A549 treated with AZD9567 at 1 μM for 4 hours (cell line): ENCODE measurements around the gene ARID4B. TPM values are rescaled to one million over a fixed set of nuclear protein-coding genes. Genes with fewer than 3 reads are reported as not detected.

ENCODE experiments used
- total RNA-seq: library from RNA; stranded (reverse); fragments of 200-300 nt; extraction: Qiagen RNA extraction; gene quantifications from 5 replicates; pipeline ENCODE4 v1.2.3, GENCODE V29; 2022; ENCODE audit not compliant: insufficient read depth

The ARID4B gene, protein sequence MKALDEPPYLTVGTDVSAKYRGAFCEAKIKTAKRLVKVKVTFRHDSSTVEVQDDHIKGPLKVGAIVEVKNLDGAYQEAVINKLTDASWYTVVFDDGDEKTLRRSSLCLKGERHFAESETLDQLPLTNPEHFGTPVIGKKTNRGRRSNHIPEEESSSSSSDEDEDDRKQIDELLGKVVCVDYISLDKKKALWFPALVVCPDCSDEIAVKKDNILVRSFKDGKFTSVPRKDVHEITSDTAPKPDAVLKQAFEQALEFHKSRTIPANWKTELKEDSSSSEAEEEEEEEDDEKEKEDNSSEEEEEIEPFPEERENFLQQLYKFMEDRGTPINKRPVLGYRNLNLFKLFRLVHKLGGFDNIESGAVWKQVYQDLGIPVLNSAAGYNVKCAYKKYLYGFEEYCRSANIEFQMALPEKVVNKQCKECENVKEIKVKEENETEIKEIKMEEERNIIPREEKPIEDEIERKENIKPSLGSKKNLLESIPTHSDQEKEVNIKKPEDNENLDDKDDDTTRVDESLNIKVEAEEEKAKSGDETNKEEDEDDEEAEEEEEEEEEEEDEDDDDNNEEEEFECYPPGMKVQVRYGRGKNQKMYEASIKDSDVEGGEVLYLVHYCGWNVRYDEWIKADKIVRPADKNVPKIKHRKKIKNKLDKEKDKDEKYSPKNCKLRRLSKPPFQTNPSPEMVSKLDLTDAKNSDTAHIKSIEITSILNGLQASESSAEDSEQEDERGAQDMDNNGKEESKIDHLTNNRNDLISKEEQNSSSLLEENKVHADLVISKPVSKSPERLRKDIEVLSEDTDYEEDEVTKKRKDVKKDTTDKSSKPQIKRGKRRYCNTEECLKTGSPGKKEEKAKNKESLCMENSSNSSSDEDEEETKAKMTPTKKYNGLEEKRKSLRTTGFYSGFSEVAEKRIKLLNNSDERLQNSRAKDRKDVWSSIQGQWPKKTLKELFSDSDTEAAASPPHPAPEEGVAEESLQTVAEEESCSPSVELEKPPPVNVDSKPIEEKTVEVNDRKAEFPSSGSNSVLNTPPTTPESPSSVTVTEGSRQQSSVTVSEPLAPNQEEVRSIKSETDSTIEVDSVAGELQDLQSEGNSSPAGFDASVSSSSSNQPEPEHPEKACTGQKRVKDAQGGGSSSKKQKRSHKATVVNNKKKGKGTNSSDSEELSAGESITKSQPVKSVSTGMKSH (N-terminal part only)
- 11.9 to 21.7 TPM (median 14.7 TPM) in 5 replicates for total RNA-seq

DNA sequence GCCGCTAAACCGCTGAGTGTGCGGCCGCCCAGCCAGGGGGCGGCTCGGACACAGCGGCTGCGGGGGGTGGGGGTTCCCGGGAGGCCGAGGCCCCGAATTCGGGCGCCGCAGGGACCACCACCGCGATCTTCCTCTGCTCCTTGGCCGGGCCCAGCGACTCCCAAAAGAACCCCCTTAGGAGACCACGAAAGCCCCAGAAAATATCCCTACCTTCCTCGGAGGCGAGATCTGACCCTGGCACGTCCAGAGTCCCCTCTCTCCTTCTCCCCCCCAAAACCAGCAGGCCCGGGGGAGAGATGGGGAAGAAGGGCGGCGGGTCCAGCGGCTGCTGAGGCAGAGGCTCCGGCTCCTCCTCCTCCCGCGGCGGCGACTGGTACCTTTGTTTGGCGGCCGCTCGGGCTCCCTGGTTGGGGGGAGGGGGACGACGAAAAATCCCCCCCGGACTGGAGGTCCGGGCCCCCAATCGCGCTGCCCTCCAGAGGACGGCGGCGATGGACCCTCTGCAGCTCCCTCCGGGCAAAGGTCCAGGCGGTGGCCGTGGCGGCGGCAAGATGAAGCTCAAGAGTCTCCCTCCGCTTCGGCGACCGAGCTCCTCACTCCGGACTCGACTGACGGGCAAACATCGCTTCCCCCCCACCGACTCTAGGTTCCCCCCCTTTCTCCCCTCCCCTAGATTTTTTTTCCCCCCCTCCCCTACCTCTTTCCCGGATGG lies at the start of gene ARID4B:
Gene ARID4B, minus strand, starts transcription at position 621 of the 712 bp plus-strand sequence. CDS start 1,260 bp downstream, outside the sequence.

DNA sequence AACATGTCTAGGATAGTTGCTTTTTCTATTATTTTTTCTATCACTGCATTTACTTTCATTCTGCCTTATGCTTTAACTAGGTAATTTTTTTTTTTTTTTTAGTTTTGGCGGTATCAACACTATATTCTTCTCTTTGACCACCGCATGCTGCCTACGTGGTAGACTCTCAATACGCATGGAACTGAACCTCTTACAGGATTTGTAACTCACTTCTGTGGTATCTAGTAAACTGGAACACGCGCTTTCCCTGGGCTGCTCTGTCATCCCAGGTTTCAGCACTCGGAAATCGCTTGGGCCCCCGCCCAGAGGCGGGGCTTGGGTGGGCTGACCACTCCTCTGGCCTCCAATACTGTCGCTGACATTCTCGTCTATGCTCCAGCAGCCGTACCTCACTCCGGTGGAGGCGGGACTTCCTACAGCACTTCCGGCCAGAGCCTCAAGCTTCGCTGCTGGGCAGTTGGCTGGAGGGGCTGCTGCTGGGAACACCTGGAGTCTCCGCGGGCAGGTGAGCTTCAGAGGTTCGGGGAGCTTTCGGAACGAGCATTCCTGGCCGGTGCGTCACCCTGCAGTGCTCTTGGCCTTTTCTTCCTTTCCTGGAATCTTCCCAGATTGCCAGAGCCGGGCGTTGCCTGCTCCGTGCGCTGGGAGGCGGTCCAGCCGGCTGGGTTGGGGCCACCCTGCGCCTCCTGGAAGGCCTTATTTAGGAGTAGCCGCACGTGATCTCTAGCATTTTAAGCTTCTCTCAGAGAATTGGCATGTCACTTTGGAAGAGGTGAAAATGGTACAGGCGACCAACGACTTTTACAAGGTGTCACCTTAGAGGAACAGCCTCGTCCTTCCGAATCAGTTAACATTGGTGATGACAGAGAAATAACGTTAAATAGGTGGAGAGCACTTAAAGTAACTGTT lies 39.3 kb upstream of the ARID4B start, which contains the start of gene TBCE:
Gene TBCE, plus strand, starts transcription at position 428 of the 909 bp plus-strand sequence. CDS start 12,623 bp downstream, outside the sequence.

DNA sequence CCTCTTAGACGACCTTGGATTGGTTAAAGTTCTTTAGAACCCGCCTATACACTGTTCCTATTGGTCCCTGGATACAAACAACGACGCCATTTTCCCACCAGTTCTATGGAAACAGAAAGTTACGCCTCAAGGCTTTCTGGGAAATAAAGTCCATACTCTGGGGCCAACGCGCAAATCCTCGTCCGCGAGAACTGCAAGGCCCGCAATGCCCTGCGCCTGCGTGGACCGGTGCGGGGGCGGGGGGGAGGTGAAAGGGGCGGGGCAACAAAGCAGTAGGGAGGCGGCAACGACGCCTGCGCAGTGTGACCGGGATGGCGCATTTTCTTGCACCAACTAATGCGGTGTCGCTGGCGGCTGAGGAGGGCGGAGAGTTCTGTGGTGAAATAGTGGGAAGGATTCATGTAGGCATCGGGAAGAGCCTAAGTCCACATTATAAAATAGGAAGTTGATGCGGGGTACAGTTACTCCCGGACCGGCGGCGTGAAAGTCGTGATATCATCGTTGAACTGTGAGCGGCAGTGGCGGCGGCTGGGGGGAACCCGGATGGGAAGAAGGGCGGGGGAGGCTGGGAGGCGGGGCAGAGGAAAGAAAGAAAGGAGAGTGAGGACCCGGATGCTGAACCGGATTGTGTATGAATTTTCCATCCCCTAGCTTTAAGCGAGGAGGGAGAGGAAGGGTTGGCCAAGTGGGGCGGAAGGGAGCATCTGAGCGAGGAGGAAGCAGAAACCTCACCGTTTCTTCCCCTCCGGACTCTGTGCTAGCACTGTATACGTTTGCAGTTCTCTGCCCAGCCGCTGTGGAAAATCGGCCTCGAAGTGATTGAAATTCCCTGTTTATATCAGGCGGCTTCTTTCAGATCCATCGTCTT lies 526 bp upstream of the ARID4B start, which contains the start of gene GGPS1:
Gene GGPS1, plus strand, starts transcription at position 300 of the 868 bp plus-strand sequence. CDS start 6,695 bp downstream, outside the sequence.

DNA sequence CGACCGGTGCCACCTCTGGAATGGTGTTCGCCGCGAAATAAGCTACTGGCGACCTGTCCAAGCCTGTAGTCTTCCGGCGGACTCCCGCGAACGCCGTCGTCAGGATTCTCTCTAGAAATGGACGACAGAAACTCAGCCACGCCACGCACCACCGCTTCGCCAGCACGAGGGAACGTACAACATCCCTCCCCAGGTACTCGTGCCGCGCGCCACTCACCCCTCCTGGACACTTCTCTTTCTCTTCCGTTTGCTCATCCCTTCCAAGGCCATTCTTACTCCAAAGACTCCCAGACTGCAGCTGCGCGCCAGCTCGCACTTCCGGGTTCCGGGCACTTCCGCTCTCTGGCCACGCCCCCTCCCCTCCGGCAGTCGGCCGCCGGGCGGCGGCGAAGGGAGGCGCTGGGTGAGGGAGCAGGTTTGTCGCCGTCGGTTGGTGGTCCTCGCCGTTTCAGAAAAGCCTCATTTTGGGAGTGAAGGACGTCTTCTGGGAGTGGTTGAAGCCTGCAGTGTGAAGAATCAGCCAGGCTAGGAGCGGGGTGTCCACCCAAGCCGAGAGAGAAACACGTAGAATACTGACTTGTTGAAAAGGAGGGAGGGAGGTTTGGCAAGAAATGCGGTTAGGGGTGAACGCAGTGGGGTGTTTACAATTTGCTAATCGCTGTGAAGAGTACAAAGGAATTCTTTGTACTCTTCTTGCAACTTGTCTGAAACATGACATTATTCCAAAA lies 166.9 kb downstream of the ARID4B start, which contains the start of gene RBM34:
Gene RBM34, minus strand, starts transcription at position 294 of the 728 bp plus-strand sequence. Its CDS starts 24 bp downstream, at position 270.

DNA sequence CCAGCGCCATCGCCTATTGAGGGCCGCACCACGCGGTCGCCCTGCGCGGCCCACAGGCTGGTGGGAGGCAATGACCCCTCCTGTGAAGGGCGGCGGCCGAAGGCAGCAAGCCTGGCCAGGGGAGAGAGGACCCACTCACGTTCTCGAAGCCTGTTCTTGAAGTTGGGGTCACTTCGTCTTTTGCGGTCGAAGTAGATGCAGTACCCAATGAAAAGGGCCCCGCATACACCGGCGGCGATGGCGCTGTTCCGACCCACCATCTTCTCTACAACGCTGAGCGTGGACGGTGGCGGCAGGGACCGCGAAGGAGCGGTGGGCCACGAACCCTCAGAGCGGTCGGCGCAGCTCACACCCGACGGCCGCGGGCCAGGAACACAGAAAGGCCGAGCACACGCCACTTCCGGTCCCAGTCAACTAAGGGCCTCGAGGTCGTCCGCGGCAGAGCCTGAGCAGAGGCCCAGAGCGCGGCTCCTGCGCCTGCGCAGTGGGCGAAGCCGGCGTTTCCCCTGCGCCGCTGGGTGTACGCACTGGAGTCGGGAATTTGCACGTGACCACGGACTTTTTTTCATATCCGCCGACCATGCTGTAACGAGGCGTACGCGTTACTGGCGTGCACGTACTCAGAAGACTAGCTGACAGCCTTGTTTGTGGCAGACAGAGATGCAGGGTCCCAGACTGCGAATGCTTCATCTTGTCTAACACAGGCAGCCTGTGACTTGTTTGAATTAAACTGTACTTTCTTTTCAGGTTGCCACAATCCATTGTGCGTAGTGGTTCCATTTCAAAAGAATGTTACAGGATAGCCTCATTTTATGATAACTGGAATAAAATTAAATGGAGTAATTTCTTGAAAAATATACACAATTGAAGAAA lies 199.3 kb downstream of the ARID4B start, which contains the start of gene TOMM20:
Gene TOMM20, minus strand, starts transcription at position 382 of the 873 bp plus-strand sequence. Its CDS starts 122 bp downstream, at position 260.

Other genes starting within 250 kb of the ARID4B start
- 102 to 136 TPM (median 112 TPM) in 5 replicates for gene TOMM20, start 199.3 kb downstream of the ARID4B start, total RNA-seq
- 44.9 to 73.7 TPM (median 70.6 TPM) in 5 replicates for gene RBM34, start 166.9 kb downstream of the ARID4B start, total RNA-seq
- 20.3 to 22.3 TPM (median 21.7 TPM) in 5 replicates for gene GGPS1, start 391 bp upstream of the ARID4B start, total RNA-seq
- gene TBCE, start 39.2 kb upstream of the ARID4B start, total RNA-seq = 43.1 to 58.7 TPM (median 43.7 TPM) in 5 replicates
- 14.1 to 19.9 TPM (median 17.7 TPM) in 5 replicates for gene B3GALNT2, start 176.3 kb upstream of the ARID4B start, total RNA-seq